WTC11 (cell line): ENCODE results near the gene GALNT2. TPM values are rescaled to one million over a fixed set of nuclear protein-coding genes. Genes with fewer than 3 reads are reported as not detected.

Source experiments
- ATAC-seq: fragments of 200-7000 bp; cut with Tn5 transposase; 2 replicates; pipeline ENCODE4 v1.10.0; 2021; ENCODE audit warnings: mild to moderate bottlenecking, moderate library complexity
- CTCF ChIA-PET: fragments of 300-600 bp; sonication (Branson Sonifier 250); formaldehyde crosslinking; loops from one replicate; lab custom pipeline; 2021; ENCODE audit warnings: antibody characterized with exemption; lab: Charles Lee
- POLR2A ChIA-PET: fragments of 350-600 bp; sonication (Branson Sonifier 250); formaldehyde crosslinking; loops from one replicate; lab custom pipeline; 2021; ENCODE audit warnings: antibody characterized with exemption; lab: Charles Lee
- DNase-seq: peaks from one replicate; pipeline ENCODE4 v3.0.0; 2021; ENCODE audit warnings: low spot score
- H3K27ac Mint-ChIP-seq: 2 replicates; pipeline ENCODE4 v1.8.0; 2021; ENCODE audit warnings: mixed read lengths
- H3K27me3 Mint-ChIP-seq: 2 replicates; pipeline ENCODE4 v1.8.0; 2021; ENCODE audit warnings: low read depth, mild to moderate bottlenecking, moderate library complexity, mixed read lengths
- H3K36me3 Mint-ChIP-seq: 2 replicates; pipeline ENCODE4 v1.8.0; 2021; ENCODE audit warnings: mixed read lengths
- H3K4me1 Mint-ChIP-seq: 2 replicates; pipeline ENCODE4 v1.8.0; 2022; ENCODE audit warnings: mixed read lengths
- H3K4me3 Mint-ChIP-seq: 2 replicates; pipeline ENCODE4 v1.8.0; 2021; ENCODE audit warnings: mild to moderate bottlenecking, moderate library complexity, mixed read lengths
- H3K9me3 Mint-ChIP-seq: 2 replicates; pipeline ENCODE4 v1.8.0; 2021; ENCODE audit warnings: mixed read lengths
- AFF4 ChIP-seq: sonication (generic); formaldehyde crosslinking; IDR thresholded peaks from 2 replicates; pipeline ENCODE4 v1.8.1; 2023; ENCODE audit warnings: mild to moderate bottlenecking, missing genetic modification reagents, borderline replicate concordance
- ATF1 ChIP-seq: sonication (generic); formaldehyde crosslinking; IDR thresholded peaks from 2 replicates; pipeline ENCODE4 v1.8.1; 2023; ENCODE audit warnings: mild to moderate bottlenecking, moderate library complexity, missing genetic modification reagents
- ELF4 ChIP-seq: sonication (generic); formaldehyde crosslinking; IDR thresholded peaks from 2 replicates; pipeline ENCODE4 v1.8.1; 2022; ENCODE audit warnings: low read depth, mild to moderate bottlenecking, moderate library complexity, missing genetic modification reagents
- FOXJ3 ChIP-seq: sonication (generic); formaldehyde crosslinking; IDR thresholded peaks from 2 replicates; pipeline ENCODE4 v1.9.0; 2021; ENCODE audit warnings: missing genetic modification reagents, mild to moderate bottlenecking, borderline replicate concordance
- GABPB1 ChIP-seq: sonication (generic); formaldehyde crosslinking; IDR thresholded peaks from 2 replicates; pipeline ENCODE4 v1.8.1; 2023; ENCODE audit warnings: mild to moderate bottlenecking, missing genetic modification reagents
- HMGA2 ChIP-seq: fragments of 250-450 bp; sonication (Bioruptor Pico); IDR thresholded peaks from 2 replicates; pipeline ENCODE4 v1.4.0; 2021; ENCODE audit warnings: mild to moderate bottlenecking, moderate library complexity
- NFATC4 ChIP-seq: fragments of 250-450 bp; sonication (Bioruptor Pico); IDR thresholded peaks from 2 replicates; pipeline ENCODE4 v1.9.0; 2021; ENCODE audit warnings: mild to moderate bottlenecking
- PRDM15 ChIP-seq: sonication (generic); formaldehyde crosslinking; IDR thresholded peaks from 2 replicates; pipeline ENCODE4 v1.8.0; 2022; ENCODE audit warnings: missing genetic modification reagents
- PRRX2 ChIP-seq: fragments of 250-450 bp; sonication (Bioruptor Pico); IDR thresholded peaks from 2 replicates; pipeline ENCODE4 v1.8.0; 2021; ENCODE audit warnings: mild to moderate bottlenecking
- SMAD4 ChIP-seq: sonication (generic); formaldehyde crosslinking; IDR thresholded peaks from 2 replicates; pipeline ENCODE4 v1.8.0; 2022; ENCODE audit warnings: mild to moderate bottlenecking, missing genetic modification reagents
- USF1 ChIP-seq: sonication (generic); formaldehyde crosslinking; IDR thresholded peaks from 2 replicates; pipeline ENCODE4 v1.8.0; 2022; ENCODE audit warnings: mild to moderate bottlenecking, missing genetic modification reagents
- ZBTB21 ChIP-seq: sonication (generic); formaldehyde crosslinking; IDR thresholded peaks from 2 replicates; pipeline ENCODE4 v1.8.1; 2023; ENCODE audit warnings: mild to moderate bottlenecking, missing genetic modification reagents, borderline replicate concordance
- ZNF232 ChIP-seq: sonication (generic); formaldehyde crosslinking; IDR thresholded peaks from 2 replicates; pipeline ENCODE4 v1.8.0; 2022; ENCODE audit warnings: mild to moderate bottlenecking, missing genetic modification reagents
- ZNF425 ChIP-seq: fragments of 250-450 bp; sonication (Bioruptor Pico); conservative IDR thresholded peaks from 2 replicates; pipeline ENCODE4 v1.9.0; 2021; ENCODE audit warnings: mild to moderate bottlenecking
- total RNA-seq: library from RNA; stranded (reverse); gene quantifications from 3 replicates; pipeline ENCODE4 v1.2.3, GENCODE V29; 2021

GALNT2 gene
- total RNA-seq, 1 experiment from 2014 or later = 74.8 TPM

GRCh38 chr1:230159580-230159979, 92.5 kb downstream of the GALNT2 start:
- H3K9me3 Mint-ChIP-seq = peaks cover 14% of the 10 kb centered on the region
- ChIA-PET CTCF (no interaction called here), POLR2A (interaction anchor here (0.6 kb wide), 1 partner anchor 767 kb away, joined by 4 read pairs; no protein-coding TSS in a partner anchor)
- no peak for TF ChIP-seq PRRX2 (CRISPR knock-in tag)
- TF ChIP-seq ATF1 (CRISPR knock-in tag) = no peak
- peaks cover 6% of the 10 kb centered on the region for H3K36me3 Mint-ChIP-seq
- no peak overlapping the region for H3K27ac Mint-ChIP-seq
- no peaks in the 10 kb centered on the region for H3K27me3 Mint-ChIP-seq
- peaks cover 30% of the 10 kb centered on the region for H3K4me1 Mint-ChIP-seq
- DNase-seq = no peak
- ATAC-seq = no peak
- H3K4me3 Mint-ChIP-seq = no peak overlapping the region

- Mint-ChIP-seq H3K9me3 (peaks cover 14% of the 10 kb centered on the region), H3K4me1 (peaks cover 31% of the 10 kb centered on the region), H3K4me3 (no peak overlapping the region), H3K36me3 (peaks cover 6% of the 10 kb centered on the region), H3K27ac (no peak overlapping the region), H3K27me3 (no peaks in the 10 kb centered on the region)
- no peak for ATAC-seq
- ChIA-PET CTCF (no interaction called here), POLR2A (no interaction called here)
- DNase-seq = no peak
- TF ChIP-seq FOXJ3 (CRISPR knock-in tag) = no peak
- TF ChIP-seq ATF1 (CRISPR knock-in tag) = no peak
- no peak for TF ChIP-seq SMAD4 (CRISPR knock-in tag)
- no peak for TF ChIP-seq ELF4 (CRISPR knock-in tag)
- TF ChIP-seq HMGA2 (CRISPR knock-in tag) = no peak
- no peak for TF ChIP-seq PRDM15 (CRISPR knock-in tag)
- no peak for TF ChIP-seq ZBTB21 (CRISPR knock-in tag)
- TF ChIP-seq ZNF425 (CRISPR knock-in tag) = no peak
- no peak for TF ChIP-seq NFATC4 (CRISPR knock-in tag)
- no peak for TF ChIP-seq ZNF232
- TF ChIP-seq AFF4 (CRISPR knock-in tag) = no peak
- no peak for TF ChIP-seq GABPB1
- TF ChIP-seq USF1 (CRISPR knock-in tag) = no peak
These were observed 94.1 kb downstream of the GALNT2 start for GRCh38 chr1:230160957-230161771.
